ENCODE data around the gene ZNF823.
"Not testable (repeated sequence)": the region's sequence is repeated elsewhere in the genome, so short reads cannot be mapped to it uniquely, and the experiment has no call there.

Gene ZNF823

DNA sequence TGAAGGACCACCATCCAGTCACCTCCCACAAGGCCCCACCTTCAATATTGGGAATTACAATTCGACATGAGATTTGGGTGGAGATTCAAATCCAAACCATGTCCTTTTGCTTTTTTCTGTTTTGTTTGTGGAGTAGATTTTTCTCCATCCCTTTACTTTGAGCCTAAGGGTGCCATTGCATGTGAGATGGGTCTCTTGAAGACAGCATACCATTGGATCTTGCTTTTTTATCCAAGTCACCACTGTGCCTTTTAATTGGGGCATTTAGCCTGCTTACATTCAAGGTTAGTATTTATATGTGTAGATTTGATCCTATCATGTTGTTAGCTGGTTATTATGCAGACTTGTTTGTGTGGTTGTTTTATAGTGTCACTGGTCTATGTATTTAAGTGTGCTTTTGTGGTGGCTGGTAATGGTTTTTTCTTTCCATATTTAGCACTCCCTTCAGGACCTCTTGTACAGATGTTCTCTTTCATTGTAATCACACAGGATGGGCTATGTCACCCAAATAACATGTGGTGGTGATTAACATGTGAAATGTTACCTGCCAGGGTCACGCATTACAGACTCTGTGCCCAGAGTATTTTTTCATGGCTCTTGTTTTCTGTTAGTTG lies 58.0 kb downstream of the ZNF823 start:
- no peak for DNase-seq (ENCODE audit: low spot score)

DNA sequence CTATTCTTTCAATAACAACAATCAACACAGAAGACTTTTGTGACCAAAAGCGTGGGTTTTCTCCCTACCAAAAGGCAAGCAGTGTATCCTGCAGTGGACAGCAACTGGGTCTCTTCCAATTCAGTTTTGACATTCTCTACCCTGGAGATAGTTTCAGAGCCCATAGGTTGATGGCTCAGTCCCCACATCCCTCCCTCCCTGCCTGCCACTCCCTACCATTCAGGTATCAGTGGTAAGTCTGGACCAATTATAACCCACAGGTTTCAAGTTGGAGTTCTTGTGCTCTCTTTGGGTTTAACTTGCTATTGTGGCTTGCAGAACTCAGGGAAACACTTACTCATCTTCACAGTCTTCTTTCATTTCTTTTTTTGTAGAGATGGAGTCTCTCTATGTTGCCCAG lies 60.2 kb downstream of the ZNF823 start:
- DNase-seq (ENCODE audit: low spot score), result no peak

DNA sequence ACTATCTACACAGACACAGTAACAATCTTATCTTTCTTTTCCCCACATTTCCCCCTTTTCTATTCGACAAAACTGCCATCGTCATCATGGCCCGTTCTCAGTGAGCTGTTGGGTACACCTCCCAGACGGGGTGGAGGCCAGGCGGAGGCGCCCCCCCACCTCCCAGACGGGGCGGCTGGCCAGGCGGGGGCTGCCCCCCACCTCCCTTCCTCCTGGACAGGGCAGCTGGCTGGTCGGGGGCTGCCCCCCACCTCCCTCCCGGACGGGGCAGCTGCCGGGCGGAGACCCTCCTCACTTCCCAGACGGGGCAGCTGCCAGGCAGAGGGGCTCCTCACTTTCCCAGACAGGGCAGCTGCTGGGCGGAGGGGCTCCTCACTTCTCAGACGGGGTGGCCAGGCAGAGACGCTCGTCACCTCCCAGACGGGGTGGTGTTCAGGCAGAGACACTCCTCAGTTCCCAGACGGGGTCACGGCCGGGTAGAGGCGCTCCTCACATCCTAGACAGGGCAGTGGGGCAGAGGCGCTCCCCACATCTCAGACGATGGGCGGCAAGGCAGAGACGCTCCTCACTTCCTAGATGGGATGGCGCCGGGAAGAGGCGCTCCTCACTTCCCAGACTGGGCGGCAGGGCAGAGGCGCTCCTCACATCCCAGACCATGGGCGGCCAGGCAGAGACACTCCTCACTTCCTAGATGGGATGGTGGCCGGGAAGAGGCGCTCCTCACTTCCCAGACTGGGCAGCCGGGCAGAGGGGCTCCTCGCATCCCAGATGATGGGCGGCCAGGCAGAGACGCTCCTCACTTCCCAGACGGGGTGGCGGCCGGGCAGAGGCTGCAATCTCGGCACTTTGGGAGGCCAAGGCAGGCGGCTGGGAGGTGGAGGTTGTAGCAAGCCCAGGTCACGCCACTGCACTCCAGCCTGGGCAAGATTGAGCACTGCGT lies 61.8 kb downstream of the ZNF823 start:
- DNase-seq (ENCODE audit: low spot score), result not testable (repeated sequence)

DNA sequence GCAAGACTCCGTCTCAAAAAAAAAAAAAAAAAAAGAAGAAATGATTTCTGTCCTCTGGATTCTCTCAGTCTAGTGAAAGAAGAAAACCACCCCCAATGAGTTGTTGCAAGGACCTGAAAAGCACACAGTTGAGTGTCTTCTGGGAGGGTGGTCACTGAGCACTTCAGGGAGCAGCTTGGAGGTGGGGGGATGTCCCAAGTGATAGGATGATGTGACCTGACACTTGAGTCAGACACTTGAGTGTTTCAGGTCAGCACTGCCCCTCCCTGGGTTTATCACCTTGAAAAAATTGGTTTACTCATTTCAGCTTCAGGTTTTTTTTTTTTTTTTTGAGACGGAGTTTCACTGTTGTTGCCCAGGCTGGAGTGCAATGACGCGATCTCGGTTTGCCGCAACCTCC lies 63.2 kb downstream of the ZNF823 start:
- DNase-seq (ENCODE audit: low spot score), result no peak

DNA sequence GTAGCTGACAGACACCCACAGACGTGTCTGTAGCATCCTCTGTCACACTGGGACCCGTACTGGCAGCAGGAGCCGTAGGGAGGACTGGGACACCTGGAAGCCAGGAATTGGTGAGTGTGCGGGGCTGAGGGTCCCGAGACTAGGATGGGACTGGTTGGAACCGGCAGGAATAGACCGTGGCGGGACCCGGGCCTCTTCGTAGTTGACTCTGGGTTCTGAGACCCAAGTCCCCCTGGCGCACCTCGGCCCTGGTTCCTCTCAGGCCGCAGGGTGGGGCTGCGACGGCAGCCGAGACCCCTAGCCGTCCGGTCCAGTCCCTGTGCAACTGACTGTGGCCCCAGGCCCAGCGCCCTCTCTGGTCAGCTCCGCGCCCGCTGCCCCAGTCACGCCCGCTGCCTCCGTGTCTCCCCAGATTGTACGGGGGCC lies 64.7 kb downstream of the ZNF823 start:
- DNase-seq (ENCODE audit: low spot score), result no peak

DNA sequence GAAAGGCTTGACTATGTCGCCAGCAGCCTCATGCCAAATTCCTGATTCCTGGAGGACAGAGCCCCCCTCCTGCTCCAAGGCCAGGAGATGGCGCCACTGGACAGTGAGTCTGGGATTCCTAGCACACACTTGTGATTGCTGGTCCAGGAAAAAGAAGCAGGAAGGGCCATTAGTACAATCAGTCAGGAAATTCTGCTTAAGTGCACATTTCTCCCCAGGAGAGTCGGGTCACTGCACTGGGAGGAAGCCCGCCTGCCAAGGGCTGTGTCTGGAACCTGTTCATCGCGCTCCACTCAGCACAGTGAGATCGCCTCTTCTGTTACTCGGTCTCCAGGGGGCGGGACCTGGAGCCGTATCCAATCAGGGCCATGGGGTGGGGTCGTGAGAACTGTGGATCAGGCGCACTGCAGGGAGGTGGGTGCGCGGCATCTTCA lies 65.1 kb downstream of the ZNF823 start:
- no peak for DNase-seq (ENCODE audit: low spot score)
